ENCODE data around the gene PMIS2.

- TF ChIP-seq CTCF (IDR thresholded peaks at IDR 0.05; ENCODE audit: low read length): no peak
- TF ChIP-seq EZH2 (IDR thresholded peaks at IDR 0.05; ENCODE audit: borderline replicate concordance, low read length): no peak
Measured at GRCh38 chr19:35608251-35608650, 22.3 kb downstream of the PMIS2 start.

Data from OCI-LY1 (cell line).